ENCODE results near the gene SLC25A21.
"Not testable (repeated sequence)": the region's sequence is repeated elsewhere in the genome, so short reads cannot be mapped to it uniquely, and the experiment has no call there.

Gene SLC25A21

DNA sequence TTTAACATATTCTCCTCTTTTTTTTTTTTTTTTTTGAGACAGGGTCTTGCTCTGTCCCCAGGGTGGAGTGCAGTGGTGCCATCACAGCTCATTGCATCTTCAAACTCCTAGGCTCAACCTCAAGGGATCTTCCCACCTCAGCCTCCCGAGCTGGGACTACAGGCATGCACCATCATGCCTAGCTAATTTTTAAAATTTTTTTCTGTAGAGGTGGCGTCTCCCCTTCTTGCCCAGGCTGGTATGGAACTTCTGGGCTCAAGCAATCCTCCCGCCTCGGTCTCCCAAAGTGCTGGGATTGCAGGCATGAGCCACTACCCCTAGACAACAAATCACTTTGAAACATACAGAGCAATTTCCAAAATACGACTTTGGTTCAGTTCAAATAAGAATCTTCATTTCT, 355.9 kb downstream of the SLC25A21 start:
- no peak for DNase-seq

DNA sequence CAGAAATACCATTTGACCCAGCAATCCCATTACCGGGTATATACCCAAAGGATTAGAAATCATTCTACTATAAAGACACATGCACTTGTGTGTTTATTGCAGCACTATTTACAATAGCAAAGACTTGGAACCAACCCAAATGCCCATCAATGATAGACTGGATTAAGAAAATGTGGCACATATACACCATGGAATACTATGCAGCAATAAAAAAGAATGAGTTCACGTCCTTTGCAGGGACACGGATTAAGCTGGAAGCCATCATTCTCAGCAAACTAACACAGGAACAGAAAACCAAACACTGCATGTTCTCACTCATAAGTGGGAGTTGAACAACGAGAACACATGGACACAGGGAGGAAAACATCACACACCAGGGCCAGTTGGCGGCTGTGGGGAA, 357.6 kb downstream of the SLC25A21 start:
- not testable (repeated sequence) for DNase-seq

DNA sequence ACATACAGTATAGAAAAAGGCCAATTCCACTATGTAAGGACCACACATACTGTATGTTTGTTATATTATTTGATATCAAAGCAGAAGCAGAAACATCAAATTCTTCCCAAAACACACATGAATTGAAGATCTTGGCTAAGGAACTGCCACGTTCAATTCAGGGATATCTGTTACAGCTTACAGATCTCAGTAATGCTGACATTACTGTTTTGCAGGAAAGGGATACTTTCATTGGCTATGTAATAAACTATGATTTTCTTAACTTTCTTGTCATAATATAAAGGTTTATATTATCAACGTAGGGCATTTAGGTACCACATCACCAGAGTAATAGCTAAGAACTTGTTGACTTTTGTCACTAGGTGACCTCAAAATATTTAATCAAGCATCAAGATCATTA, 362.2 kb downstream of the SLC25A21 start:
- no peak for DNase-seq

DNA sequence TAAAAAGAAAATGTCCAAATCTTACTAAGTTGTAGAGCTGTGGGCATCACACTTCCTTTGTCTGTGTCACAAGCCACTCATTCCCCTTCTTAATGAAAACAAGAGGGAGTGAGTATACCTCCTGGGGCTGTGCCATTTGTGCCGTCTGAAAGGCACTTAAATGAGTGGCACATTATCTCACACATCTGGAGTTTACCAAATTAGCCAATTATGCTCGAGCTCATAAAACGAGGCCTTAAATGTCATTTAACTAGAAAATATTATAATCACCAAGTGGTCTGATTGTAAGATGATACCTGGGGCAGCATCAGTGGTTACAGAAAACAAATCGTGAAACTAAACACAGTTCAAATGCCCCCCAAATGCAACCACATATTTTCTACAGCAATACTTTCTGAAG, 364.7 kb downstream of the SLC25A21 start:
- no peak for DNase-seq

DNA sequence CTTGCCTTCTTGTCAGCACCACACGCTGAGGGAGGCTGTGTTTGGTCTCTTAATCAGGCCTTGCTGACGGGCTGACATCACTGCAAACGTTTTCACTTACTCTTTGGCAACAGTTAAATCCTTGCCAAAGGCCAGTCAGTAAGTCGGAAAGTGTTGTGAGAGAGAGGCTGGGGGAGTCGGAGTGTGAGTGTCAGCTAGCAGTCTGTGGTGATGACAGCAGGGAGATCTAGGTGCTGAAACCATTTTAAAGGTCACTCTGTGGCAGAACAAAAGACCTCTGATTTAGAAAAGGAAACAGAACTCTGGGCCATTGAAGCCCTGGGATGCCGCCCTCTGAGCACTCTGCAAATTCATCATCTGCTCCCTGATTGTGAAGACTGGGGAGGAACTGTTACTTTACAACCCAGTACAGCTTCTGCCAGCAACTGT, 367.3 kb downstream of the SLC25A21 start:
- DNase-seq: no peak

DNA sequence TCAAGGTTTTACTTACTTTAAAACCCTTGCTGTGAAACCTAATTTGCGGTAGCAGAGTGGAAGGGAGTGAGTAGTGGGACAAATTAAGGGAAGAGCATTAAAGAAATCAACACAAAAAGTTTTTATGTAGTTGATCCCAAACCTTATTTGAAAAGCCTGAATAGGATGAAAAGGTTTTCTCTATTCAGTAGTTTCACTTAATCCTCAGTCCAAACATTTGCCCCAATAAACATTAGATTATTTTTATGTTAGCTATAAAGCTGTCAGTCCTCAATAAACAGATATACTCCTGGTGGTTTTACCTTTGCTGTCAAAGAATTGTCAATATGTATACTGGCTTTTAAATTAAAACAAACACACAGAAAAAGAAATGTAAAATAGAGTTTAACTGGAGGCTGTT, 374.8 kb downstream of the SLC25A21 start:
- no peak for DNase-seq

DNA sequence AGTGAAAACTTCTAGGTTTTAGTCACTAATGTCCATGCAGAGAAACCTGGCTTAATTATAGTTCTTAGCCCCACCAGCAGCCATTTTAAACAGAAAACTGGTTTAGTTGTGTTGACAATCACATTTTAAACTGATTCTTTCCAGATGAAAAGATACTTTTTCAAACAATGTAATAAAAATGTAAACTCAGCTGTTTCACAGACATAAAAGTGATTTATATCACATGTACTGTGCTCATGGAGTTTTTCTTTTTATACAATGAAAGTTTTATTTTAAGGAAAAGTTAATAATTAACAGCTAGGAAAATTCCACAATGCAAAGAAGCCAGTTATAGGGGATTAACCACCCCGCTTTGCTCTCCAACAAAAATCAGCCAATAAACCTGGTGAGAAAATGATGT, 381.0 kb downstream of the SLC25A21 start:
- no peak for DNase-seq

DNA sequence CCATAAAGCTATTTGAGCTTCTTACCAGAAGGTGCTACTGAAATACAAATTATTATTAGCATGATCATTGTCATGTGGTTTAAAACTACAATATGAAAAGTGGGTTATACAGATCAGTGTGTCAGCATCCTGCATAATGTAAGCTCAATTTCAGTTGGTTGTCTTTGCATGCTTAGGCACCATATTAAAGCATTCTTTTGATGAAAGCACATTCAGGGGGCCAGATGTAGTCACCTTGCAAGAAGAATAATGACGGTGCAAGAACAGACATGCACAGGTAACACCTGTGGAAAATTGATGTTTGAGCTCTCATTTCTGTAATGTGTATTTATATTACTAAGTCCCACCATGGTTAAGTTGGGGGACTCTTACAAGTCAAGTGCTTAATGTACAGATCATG, 386.9 kb downstream of the SLC25A21 start:
- no peak for DNase-seq

DNA sequence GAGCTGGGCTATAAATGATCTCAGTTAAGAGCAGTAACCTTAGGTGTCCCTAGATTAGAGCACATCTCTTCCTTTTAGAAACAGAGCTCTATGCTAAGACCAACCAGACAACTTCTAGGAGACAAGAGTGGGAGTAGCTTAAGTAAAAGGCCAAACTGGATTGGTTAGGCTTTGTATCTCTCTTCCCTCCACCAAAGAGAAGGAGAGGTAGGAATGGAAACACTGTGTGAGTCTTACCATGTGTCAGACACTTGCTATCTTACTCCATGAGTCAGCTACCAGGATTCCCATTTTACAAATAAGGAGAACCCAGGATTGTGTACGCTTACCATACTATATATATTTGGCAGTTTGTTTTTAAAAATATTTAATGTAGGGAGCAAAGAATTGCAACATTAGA, 387.9 kb downstream of the SLC25A21 start:
- no peak for DNase-seq

DNA sequence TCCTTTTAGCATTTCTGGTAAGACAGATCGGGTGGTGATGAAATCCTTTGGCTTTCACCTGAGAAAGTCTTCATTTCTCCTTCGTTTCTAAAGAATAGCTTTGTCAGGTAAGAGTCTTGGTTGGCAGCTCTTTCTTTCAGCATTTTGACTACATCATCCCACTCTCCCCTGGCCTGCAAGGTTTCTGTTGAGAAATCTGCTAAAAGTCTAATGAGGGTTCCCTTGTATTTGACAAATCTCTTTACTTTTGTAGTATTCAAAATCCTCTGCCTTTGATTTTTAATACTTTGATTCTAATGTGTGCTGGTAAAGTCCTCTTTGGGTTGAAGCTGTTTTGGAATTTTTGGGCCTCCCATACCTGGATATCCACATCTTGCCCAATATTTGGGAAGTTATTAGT, 390.5 kb downstream of the SLC25A21 start:
- no peak for DNase-seq

DNA sequence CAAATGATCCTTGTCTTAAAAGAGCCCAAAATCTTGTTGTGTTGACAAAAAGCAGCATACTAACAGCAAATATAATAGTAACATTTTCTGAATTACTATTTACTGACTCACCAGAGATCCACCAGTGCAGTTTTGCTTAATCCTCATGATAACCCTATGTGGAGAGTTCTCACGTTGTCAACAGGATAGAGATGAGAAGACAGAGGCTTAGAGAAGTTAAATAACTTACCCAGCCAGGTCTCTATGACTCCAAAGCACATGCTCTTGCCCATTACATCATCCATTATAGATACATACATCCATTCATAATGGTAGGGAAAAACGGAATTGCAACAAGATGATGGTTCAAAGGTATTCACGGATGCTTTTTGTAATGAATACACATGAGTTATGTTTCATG, 398.8 kb downstream of the SLC25A21 start:
- no peak for DNase-seq

DNA sequence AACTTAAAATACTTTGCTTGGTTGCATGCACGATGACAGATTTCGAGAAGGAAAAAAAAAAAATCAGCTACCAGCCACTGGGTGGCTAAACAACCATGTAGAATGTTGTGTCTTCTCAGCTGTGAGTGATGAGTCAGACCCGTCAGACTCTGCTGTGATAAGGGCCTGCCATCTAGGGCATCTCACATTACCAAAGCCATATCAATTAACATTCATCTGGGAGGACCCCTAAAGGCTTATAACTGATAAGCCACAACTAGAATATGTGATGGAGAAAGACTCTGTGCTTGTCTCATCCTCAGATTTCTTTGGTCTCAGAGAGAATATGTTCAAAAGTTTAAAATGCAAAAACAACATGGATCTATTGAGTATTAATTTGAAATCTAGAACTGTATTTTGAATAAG, 399.3 kb downstream of the SLC25A21 start:
- no peak for DNase-seq

DNA sequence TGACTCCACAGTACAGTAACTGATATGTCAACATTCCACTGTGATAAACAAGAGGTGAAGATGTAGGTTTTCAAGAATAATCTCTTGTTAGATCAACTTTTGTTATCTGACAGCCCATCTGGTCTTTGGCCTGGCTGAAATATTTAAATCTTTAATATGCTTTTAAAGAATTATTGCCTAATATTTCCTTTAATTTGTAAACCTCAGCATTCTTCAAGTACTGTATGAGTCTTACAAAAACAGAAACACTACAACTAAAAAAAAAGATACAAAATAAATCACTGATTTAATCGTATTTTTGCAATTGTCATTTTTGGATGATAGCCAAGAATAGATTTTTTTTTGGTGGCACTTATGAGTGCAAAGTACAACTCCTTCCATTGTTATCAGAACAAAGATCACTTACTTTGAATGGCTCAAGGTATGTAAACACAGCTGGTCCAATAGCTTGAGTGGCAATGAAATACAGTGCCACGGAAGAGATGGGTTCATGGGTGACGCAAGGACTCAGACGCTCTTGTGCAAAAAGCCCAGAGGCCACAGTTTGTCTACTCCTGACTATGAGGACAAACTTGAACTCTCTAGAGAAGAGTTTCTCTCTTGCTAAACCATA, 401.3 kb downstream of the SLC25A21 start:
- DNase-seq: no peak

DNA sequence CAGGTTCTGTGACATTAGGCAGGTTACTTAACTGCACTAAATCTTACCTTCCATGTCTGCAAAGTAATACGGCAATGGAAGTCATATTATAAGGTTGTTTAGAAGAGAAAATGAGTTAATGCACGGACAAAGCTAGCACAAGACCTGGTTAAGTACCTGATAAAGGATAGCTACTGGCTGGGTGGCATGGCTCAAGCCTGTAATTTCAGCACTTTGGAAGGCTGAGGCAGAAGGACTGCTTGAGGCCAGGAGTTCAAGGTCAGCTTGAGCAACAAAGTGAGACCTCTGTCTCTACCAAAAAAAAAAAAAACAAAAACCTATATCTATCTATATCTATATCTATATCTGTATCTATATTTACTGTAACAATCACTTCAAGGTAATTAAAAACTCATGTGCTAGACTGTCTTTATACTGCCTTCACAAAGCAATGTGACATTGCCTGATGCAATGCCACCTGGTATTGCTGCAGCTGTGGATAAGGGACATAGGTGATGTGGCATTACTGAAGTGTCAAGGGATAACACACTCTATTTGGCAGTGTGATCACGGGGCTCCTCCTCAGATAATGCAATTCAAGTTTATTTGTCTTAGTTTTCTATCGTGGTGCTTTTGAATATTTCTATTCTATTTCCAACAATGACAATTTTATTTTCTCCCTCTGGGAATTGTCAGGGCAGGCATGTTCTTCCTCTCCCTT, 403.6 kb downstream of the SLC25A21 start:
- no peak for DNase-seq

DNA sequence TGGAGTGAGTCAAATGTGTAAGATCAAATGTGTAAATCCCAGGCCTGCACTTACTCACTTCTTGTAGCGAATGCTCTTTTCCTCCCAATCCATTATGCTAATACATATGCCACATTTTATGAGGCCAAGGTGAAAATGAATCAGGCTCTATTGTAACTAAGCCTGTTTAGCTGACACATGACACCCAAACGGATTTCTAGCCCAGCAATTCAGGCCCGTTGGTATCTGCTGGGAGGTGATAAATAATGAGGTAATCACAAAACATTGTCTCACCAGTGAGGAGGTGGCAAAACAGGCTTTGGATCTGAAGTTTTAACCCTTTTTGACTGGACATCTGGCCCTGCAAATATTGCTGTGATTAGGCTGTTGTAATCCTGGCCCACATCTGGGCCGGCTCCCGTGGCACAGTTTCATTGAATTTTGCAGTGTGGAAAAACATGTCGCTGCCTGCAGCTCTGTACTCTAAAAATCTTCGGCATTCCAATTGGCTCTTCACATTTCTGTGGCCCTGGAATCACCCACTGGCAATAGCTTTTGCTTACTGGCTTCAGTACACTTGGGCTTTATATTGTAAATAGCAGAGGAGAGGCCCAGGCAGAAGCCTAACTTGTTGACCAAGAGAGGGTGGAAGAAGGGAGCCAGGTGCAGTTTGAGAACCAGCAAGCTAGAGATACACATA, 404.7 kb downstream of the SLC25A21 start:
- DNase-seq: no peak

DNA sequence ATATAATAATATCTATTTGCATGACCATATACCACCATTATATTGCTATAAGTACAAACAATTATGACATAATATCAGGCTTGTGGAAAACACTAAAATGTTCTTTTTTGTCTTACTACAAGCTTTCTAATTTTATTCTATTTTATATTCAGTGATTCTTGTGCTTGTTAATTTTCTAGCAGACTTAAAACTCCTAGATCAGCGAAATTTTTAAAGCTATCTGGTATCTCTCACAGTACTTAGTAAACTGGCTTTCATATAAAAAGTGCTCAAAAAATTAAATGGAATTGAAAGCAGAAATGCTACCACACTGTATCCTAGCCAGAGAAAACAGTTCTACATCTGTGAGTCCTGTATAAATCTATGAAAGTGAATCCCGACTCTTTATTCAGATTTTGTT, 405.4 kb downstream of the SLC25A21 start:
- DNase-seq: no peak

DNA sequence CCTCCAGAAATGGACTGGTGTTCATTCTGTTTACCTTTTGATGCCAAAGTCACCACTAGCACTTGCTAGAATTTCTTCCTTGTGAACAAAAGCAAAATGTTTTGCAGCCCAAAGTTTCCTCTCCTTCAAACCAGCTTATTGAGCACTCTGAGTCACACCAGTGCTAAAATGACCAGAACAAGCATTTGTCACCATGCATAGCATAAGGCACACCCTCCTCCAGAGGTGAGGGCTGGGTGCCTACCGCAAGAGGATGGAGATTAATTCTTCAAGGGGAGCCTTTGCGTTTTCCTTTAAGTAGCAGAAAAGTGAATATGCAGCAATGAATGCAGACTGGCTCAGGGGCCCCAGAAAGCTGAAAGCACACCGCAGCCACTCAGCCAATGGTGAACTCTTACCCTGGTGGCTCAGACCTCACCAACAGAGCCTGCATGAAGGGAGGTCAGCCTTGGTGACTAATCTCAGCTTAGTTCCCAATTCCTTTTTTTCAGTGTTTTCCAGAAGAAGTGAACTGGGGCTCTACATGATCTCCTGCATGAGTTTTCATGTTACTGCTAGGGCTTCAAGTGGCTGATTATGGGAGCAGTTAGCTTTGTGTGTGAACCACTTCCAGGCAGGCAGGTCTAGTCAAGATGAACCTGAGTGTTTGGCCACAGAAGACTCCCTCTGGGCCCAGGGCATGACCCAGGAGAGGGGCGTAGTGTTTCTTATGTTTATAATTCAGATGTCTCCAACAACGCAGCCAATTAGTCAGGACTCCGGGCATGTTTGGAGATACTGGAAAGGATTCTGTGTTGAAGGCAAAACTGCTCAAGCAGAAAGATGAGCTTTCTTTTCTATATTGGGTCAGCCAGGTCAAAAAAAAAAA, 414.4 kb downstream of the SLC25A21 start:
- DNase-seq: no peak

DNA sequence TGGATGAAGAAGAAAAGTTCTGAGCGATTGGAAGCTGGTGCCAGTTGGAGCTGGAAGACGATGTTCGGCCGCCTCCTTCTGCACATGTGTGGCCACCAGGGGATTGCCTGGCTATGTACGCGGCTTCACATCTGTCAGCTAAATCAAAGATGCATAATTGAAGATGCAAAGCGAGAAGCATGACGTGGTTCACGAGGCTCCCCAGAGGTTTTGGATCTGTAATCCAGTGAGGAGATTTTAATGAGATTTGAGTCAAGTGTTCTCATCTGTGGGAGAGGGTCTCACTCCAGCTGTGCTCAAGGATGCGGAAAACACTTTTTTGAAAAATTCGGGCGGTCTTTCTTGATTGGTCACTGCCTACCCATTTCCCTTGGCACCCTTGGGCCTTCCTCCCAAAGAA, 416.2 kb downstream of the SLC25A21 start:
- DNase-seq: no peak

DNA sequence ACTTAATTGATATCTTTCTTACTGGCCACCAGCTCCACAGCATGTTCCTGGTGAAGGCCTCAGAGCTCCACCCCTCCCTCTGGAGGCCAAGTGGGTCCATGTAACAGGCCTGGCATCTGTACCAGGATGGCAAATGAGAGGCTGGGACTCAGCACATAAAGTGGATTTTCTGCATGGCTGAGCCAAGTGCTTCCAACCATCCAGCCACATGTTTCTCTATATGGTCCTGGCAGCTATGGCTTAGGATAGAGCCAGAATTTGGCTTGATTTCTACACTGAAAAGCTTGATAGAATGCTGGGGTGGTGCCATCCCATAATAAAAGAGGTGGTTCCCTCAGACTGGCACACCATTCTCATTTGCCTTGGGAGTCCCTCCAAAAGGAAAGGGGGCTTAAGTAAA, 416.6 kb downstream of the SLC25A21 start:
- no peak for DNase-seq

DNA sequence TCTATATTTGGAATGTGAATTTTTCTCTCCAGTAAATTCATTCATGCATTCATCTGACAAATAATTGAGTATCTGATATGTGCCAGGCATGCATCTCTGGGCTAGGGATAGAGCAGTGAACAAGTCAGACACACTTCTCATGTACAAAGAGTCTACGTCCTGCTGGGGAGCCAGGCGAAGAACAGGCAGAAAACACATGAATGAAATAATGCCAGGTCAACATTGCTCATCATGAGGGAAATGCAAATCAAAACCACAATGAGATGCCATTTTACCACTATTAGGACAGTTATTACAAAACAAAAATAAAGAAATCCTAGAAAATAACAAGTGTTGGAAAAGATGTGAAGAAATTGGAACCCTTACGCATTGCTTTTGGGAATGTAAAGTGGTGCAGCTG, 420.5 kb downstream of the SLC25A21 start:
- no peak for DNase-seq

DNA sequence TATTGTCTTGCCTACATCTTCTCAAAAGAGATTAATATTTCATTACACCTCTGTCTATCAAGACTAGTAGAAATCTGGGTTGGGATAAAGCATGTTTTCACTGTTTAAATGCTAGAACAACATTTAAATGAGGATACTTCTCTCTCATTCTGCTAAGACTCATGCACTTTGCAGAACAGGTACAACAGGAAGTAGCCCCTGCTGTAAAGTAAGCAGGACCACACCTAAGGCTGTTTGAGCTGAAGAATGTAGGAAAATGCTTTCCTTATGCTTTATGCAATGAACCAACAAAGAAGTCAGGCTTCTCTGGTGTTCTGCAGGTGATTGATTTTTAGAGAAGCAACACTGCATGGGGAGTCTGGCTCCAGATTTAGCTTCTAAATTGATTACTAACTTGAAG, 421.3 kb downstream of the SLC25A21 start:
- DNase-seq: no peak

DNA sequence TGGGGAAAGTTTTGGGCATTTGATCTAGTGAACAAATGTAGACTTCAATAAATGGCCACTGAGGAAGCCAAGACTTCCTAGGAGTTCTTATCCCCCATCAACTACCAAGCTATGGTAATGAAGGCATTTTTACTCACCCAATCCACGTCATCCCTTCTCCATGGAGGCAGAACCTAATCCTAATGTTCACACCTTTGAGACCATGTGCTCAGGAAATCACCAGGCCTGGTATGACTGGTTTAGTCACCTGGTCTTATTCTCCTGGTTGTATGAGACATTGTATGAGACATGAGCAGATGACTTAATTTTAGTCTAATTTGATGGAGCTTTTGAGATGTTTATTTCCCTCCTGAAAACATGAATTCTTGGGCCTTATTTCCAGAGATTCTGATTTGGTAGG, 422.2 kb downstream of the SLC25A21 start:
- DNase-seq: no peak

DNA sequence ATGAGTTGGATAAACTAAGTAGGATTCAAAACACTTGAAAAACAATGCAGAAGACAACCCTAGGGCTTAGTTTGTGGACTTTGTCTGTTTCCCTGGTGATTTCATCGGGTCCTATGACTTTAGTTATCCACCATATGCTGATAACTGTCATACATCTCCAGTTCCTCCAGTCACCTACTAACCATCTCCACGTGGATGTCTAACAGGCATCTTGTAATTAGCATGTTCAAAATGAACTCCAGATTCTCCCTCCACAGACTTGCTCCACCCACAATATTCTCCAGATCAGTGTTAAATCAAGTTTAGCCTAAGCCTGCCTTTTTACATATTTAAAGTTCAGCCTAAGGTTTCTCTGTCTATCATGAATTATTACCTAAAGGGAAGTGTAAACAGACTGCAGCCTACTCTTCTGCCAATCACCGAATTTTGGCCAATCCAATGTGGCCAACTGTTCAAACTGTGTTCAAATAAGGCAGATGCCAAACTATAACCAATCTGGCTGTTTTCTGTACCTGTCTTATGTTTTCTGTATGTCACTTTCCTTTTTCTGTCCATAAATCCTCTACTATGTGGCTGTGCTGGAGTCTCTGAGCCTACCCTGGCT, 423.7 kb downstream of the SLC25A21 start:
- no peak for DNase-seq
